ENCODE data around the gene HLX.

HLX gene

DNA sequence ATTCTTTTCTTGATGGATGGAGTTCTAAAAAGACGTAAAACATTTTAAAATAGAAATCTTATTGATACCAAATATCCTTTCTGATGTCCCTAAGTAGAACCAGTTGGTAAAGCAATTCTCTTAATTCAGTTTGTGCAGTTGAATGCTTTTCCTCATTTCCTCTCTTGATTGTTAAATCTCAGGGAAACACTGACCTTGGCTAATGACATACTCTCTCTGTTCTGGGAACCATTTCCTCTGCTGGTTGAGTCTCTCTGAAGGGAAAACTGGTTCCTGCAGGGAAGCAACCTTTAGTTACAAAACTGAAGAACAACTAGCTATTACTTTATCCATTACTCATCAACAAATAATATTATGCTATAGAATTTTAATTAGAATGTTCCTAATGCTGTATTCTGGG lies 36.7 kb downstream of the HLX start:
- ATAC-seq: no peak
- TF ChIP-seq, protein P1, sequence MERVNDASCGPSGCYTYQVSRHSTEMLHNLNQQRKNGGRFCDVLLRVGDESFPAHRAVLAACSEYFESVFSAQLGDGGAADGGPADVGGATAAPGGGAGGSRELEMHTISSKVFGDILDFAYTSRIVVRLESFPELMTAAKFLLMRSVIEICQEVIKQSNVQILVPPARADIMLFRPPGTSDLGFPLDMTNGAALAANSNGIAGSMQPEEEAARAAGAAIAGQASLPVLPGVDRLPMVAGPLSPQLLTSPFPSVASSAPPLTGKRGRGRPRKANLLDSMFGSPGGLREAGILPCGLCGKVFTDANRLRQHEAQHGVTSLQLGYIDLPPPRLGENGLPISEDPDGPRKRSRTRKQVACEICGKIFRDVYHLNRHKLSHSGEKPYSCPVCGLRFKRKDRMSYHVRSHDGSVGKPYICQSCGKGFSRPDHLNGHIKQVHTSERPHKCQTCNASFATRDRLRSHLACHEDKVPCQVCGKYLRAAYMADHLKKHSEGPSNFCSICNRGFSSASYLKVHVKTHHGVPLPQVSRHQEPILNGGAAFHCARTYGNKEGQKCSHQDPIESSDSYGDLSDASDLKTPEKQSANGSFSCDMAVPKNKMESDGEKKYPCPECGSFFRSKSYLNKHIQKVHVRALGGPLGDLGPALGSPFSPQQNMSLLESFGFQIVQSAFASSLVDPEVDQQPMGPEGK (CRISPR knock-in tag; IDR thresholded peaks at IDR 0.05; ENCODE audit: borderline replicate concordance): no peak
- TF ChIP-seq ZFP30 (CRISPR knock-in tag; IDR thresholded peaks at IDR 0.05): no peak
- TF ChIP-seq CSRNP3 (CRISPR knock-in tag; IDR thresholded peaks at IDR 0.05): no peak
- TF ChIP-seq OSR1 (CRISPR knock-in tag; IDR thresholded peaks at IDR 0.05): no peak
- TF ChIP-seq, protein P2, sequence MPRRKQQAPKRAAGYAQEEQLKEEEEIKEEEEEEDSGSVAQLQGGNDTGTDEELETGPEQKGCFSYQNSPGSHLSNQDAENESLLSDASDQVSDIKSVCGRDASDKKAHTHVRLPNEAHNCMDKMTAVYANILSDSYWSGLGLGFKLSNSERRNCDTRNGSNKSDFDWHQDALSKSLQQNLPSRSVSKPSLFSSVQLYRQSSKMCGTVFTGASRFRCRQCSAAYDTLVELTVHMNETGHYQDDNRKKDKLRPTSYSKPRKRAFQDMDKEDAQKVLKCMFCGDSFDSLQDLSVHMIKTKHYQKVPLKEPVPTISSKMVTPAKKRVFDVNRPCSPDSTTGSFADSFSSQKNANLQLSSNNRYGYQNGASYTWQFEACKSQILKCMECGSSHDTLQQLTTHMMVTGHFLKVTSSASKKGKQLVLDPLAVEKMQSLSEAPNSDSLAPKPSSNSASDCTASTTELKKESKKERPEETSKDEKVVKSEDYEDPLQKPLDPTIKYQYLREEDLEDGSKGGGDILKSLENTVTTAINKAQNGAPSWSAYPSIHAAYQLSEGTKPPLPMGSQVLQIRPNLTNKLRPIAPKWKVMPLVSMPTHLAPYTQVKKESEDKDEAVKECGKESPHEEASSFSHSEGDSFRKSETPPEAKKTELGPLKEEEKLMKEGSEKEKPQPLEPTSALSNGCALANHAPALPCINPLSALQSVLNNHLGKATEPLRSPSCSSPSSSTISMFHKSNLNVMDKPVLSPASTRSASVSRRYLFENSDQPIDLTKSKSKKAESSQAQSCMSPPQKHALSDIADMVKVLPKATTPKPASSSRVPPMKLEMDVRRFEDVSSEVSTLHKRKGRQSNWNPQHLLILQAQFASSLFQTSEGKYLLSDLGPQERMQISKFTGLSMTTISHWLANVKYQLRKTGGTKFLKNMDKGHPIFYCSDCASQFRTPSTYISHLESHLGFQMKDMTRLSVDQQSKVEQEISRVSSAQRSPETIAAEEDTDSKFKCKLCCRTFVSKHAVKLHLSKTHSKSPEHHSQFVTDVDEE (CRISPR knock-in tag; IDR thresholded peaks at IDR 0.05): no peak
- no peak for TF ChIP-seq ZNF565 (CRISPR knock-in tag; conservative IDR thresholded peaks at IDR 0.05; ENCODE audit: low read depth)
- TF ChIP-seq ZC3H10 (CRISPR knock-in tag; IDR thresholded peaks at IDR 0.05): no peak
- TF ChIP-seq ESRRG (CRISPR knock-in tag; IDR thresholded peaks at IDR 0.05): no peak
- TF ChIP-seq RARB (CRISPR knock-in tag; IDR thresholded peaks at IDR 0.05): no peak
- TF ChIP-seq CSDC2 (CRISPR knock-in tag; IDR thresholded peaks at IDR 0.05): no peak
- TF ChIP-seq BACH2 (CRISPR knock-in tag; IDR thresholded peaks at IDR 0.05; ENCODE audit: borderline replicate concordance): no peak
- TF ChIP-seq, protein P3, sequence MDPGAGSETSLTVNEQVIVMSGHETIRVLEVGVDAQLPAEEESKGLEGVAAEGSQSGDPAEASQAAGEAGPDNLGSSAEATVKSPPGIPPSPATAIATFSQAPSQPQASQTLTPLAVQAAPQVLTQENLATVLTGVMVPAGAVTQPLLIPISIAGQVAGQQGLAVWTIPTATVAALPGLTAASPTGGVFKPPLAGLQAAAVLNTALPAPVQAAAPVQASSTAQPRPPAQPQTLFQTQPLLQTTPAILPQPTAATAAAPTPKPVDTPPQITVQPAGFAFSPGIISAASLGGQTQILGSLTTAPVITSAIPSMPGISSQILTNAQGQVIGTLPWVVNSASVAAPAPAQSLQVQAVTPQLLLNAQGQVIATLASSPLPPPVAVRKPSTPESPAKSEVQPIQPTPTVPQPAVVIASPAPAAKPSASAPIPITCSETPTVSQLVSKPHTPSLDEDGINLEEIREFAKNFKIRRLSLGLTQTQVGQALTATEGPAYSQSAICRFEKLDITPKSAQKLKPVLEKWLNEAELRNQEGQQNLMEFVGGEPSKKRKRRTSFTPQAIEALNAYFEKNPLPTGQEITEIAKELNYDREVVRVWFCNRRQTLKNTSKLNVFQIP (CRISPR knock-in tag; IDR thresholded peaks at IDR 0.05; ENCODE audit: borderline replicate concordance, low read depth): no peak
- TF ChIP-seq, protein P4, sequence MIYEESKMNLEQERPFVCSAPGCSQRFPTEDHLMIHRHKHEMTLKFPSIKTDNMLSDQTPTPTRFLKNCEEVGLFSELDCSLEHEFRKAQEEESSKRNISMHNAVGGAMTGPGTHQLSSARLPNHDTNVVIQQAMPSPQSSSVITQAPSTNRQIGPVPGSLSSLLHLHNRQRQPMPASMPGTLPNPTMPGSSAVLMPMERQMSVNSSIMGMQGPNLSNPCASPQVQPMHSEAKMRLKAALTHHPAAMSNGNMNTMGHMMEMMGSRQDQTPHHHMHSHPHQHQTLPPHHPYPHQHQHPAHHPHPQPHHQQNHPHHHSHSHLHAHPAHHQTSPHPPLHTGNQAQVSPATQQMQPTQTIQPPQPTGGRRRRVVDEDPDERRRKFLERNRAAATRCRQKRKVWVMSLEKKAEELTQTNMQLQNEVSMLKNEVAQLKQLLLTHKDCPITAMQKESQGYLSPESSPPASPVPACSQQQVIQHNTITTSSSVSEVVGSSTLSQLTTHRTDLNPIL (CRISPR knock-in tag; IDR thresholded peaks at IDR 0.05; ENCODE audit: low read depth): no peak
- TF ChIP-seq TOX (CRISPR knock-in tag; IDR thresholded peaks at IDR 0.05; ENCODE audit: borderline replicate concordance): no peak

DNA sequence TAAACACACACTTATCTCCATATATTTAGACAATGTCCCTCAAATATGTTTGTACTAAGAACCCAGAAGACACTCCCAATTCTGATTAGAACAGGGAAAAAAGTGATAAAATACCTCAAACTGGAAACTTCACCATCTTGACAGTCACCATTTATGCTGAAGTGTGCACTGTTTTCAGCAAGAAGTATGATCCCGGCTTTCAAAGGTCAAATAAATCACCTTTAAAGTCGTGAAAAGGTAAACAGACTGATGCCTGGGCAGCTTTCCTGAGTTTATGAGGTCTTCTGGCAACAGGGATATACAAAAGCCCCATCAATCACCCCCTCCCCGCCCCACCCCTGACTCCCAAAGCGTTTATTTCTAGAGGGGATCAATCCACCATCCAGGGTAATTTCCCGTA lies 37.9 kb downstream of the HLX start:
- no peak for ATAC-seq
- no peak for TF ChIP-seq BACH2 (CRISPR knock-in tag; IDR thresholded peaks at IDR 0.05; ENCODE audit: borderline replicate concordance)
- no peak for TF ChIP-seq ZFP3 (CRISPR knock-in tag; IDR thresholded peaks at IDR 0.05)
- no peak for TF ChIP-seq ZFP30 (CRISPR knock-in tag; IDR thresholded peaks at IDR 0.05)
- no peak for TF ChIP-seq ZNF8 (CRISPR knock-in tag; IDR thresholded peaks at IDR 0.05)
- no peak for TF ChIP-seq ZC3H10 (CRISPR knock-in tag; IDR thresholded peaks at IDR 0.05)
- no peak for TF ChIP-seq ESRRG (CRISPR knock-in tag; IDR thresholded peaks at IDR 0.05)
- TF ChIP-seq CSDC2 (CRISPR knock-in tag; IDR thresholded peaks at IDR 0.05): no peak
- no peak for TF ChIP-seq RARB (CRISPR knock-in tag; IDR thresholded peaks at IDR 0.05)
- TF ChIP-seq ZNF565 (CRISPR knock-in tag; conservative IDR thresholded peaks at IDR 0.05; ENCODE audit: low read depth): no peak
- no peak for TF ChIP-seq TCF4 (CRISPR knock-in tag; IDR thresholded peaks at IDR 0.05; ENCODE audit: borderline replicate concordance)
- TF ChIP-seq, protein P3 (CRISPR knock-in tag; IDR thresholded peaks at IDR 0.05; ENCODE audit: borderline replicate concordance, low read depth): no peak
- TF ChIP-seq ZNF70 (CRISPR knock-in tag; IDR thresholded peaks at IDR 0.05): no peak
- no peak for TF ChIP-seq PPARA (CRISPR knock-in tag; IDR thresholded peaks at IDR 0.05; ENCODE audit: borderline replicate concordance)
- no peak for TF ChIP-seq ARNTL (CRISPR knock-in tag; IDR thresholded peaks at IDR 0.05; ENCODE audit: borderline replicate concordance, low read depth)
- no peak for TF ChIP-seq OSR1 (CRISPR knock-in tag; IDR thresholded peaks at IDR 0.05)
- TF ChIP-seq ISL1 (CRISPR knock-in tag; IDR thresholded peaks at IDR 0.05): no peak
- TF ChIP-seq, protein P2 (CRISPR knock-in tag; IDR thresholded peaks at IDR 0.05): no peak
- no peak for TF ChIP-seq SNAI2 (CRISPR knock-in tag; IDR thresholded peaks at IDR 0.05)
- no peak for TF ChIP-seq CSRNP3 (CRISPR knock-in tag; IDR thresholded peaks at IDR 0.05)
